Naive B cell (primary cell): Measurements from ENCODE around the gene B4GALNT3. TPM values are rescaled to one million over a fixed set of nuclear protein-coding genes. Genes with fewer than 3 reads are reported as not detected.

Experiments
- ATAC-seq, 2 donors: fragments of 150-1000 bp; cut with Tn5 transposase; 2 replicates each; pipeline ENCODE4 v1.10.0; 2021; ENCODE audit warnings: low read depth in 2 of 2, mild to moderate bottlenecking in 2 of 2, moderate library complexity in 2 of 2
- DNase-seq: peaks from one replicate; pipeline ENCODE4 v3.0.0; 2022
- H3K27ac Mint-ChIP-seq, 6 donors: one replicate each; pipeline ENCODE4 v1.8.0; 2020 to 2022; ENCODE audit warnings: mild to moderate bottlenecking in 6 of 6, mixed read lengths in 6 of 6, moderate library complexity in 5 of 6, inconsistent platforms in 2 of 6
- H3K27me3 Mint-ChIP-seq, 3 donors: one replicate each; pipeline ENCODE4 v1.8.0; 2021 to 2022; ENCODE audit warnings: mixed read lengths in 3 of 3, mild to moderate bottlenecking in 1 of 3
- H3K36me3 Mint-ChIP-seq, 2 donors: one replicate each; pipeline ENCODE4 v1.8.0; 2020 to 2022; ENCODE audit warnings: mixed read lengths in 2 of 2, inconsistent platforms in 1 of 2, mild to moderate bottlenecking in 1 of 2
- H3K4me1 Mint-ChIP-seq, 3 donors: one replicate each; pipeline ENCODE4 v1.8.0; 2020 to 2022; ENCODE audit warnings: mixed read lengths in 3 of 3, inconsistent platforms in 1 of 3, mild to moderate bottlenecking in 1 of 3, moderate library complexity in 1 of 3
- H3K4me3 Mint-ChIP-seq, 8 donors: one replicate each; pipeline ENCODE4 v1.8.0; 2020 to 2022; ENCODE audit warnings: mild to moderate bottlenecking in 8 of 8, mixed read lengths in 8 of 8, moderate library complexity in 8 of 8, inconsistent platforms in 2 of 8
- H3K9me3 Mint-ChIP-seq, 7 donors: one replicate each; pipeline ENCODE4 v1.8.0; 2020 to 2022; ENCODE audit warnings: mixed read lengths in 7 of 7, mild to moderate bottlenecking in 5 of 7, inconsistent platforms in 2 of 7, moderate library complexity in 1 of 7
- polyA plus RNA-seq, 6 donors: library from polyadenylated mRNA; unstranded; fragments of 300-500 nt; fragmentation: Illumina TruSeq; gene quantifications; one replicate each; pipeline ENCODE4 v1.2.3, GENCODE V29; 2021; ENCODE audit warnings: low read depth in 6 of 6

Gene B4GALNT3
- polyA plus RNA-seq, 6 donors from 2014 or later: 0.05 to 0.35 (median 0.29) TPM; not detected in 3

GRCh38 chr12:459050-459429, 699 bp upstream of the B4GALNT3 start:
- Mint-ChIP-seq H3K4me3 (peak overlapping the region in 7 of 8 donors; percentile 47 to 88 (median 71)), H3K9me3 (no peaks in the 10 kb centered on the region), H3K27me3 (peaks cover 41 to 51% (median 51%) of the 10 kb centered on the region in 3 donors), H3K27ac (no peak overlapping the region), H3K36me3 (peaks cover 0 to 8% of the 10 kb centered on the region in 2 donors), H3K4me1 (peaks cover 5 to 13% (median 6%) of the 10 kb centered on the region in 3 donors)
- no peak for ATAC-seq
- DNase-seq: no peak

DNA sequence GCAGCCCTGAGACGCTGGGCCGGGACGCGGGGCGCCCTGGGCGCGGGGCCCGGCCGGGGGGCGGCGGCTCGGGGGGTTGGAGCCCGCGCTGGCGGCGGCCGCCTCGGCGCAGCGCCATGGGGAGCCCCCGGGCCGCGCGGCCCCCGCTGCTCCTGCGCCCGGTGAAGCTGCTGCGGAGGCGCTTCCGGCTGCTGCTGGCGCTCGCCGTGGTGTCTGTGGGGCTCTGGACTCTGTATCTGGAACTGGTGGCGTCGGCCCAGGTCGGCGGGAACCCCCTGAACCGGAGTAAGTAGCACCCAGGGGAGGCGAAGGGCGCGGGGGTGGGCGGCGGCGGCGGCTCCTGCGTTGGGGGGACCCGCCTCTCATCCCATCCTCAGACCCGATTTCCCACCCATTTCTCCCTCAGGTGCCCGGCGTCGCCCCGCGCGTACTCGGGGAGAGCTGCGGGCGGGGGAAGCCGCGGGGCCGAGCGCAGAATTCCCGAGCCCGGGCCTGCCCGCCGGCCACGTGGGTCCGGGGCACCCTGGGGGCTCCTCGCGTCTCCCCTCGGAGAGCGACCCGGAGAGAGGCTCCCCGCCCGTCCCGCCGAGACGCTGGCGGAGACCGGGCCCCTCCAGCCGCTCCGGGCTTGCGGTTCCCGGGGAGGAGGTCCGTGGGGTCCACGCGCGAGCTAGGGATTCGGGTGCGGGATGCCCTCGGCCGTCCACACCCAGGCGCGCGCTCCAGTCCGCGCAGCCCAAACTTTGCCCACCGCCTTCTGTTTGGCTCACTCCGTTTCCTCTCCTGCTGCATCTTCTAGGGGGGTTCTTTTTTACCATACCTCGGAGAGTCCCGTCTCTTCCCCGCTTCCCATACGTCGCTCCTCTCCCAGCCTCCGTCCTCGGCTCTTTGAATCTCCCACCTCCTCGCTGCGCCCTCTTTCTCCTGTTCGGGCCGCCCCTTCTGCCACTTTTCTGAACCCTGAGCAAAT, 807 bp downstream of the B4GALNT3 start:
- Mint-ChIP-seq H3K4me3 (peak overlapping the region; percentile 78 to 94 (median 88)), H3K36me3 (peaks cover 0 to 8% of the 10 kb centered on the region in 2 donors), H3K4me1 (peaks cover 5 to 13% (median 6%) of the 10 kb centered on the region in 3 donors), H3K27ac (peak overlapping the region in 3 of 6 donors; percentile 9 to 72 (median 66)), H3K27me3 (peaks cover 48 to 63% (median 60%) of the 10 kb centered on the region in 3 donors), H3K9me3 (no peaks in the 10 kb centered on the region)
- peak; percentile 71 to 76 for ATAC-seq
- peak; percentile 17 for DNase-seq

DNA sequence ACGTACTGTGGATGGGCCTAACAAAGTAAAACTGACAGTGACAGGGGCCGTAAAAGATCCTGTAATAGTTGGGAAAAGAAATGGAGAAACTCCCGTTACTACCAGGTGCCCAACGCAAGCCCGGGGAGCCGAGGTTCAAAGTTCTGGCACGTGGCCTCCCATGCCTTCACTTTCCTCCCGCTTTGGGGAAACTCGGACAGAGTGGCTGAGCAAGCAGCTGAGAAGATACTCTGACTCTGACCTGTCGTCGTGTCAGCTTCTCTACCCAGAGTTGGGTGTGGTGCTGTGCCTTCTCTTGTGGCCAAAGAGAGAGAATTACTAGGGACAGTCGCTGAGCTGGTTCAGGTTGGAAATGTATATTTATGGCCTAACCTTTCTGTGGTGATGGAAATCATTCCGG, 1.7 kb downstream of the B4GALNT3 start:
- no peaks in the 10 kb centered on the region for H3K9me3 Mint-ChIP-seq
- DNase-seq: no peak
- H3K4me3 Mint-ChIP-seq: peak overlapping the region; percentile 78 to 94 (median 88)
- peak overlapping the region in 4 of 6 donors; percentile 9 to 72 (median 36) for H3K27ac Mint-ChIP-seq
- H3K27me3 Mint-ChIP-seq: peaks cover 47 to 63% (median 60%) of the 10 kb centered on the region in 3 donors
- H3K36me3 Mint-ChIP-seq: peaks cover 0 to 8% of the 10 kb centered on the region in 2 donors
- H3K4me1 Mint-ChIP-seq: peaks cover 5 to 13% (median 6%) of the 10 kb centered on the region in 3 donors
- no peak for ATAC-seq

DNA sequence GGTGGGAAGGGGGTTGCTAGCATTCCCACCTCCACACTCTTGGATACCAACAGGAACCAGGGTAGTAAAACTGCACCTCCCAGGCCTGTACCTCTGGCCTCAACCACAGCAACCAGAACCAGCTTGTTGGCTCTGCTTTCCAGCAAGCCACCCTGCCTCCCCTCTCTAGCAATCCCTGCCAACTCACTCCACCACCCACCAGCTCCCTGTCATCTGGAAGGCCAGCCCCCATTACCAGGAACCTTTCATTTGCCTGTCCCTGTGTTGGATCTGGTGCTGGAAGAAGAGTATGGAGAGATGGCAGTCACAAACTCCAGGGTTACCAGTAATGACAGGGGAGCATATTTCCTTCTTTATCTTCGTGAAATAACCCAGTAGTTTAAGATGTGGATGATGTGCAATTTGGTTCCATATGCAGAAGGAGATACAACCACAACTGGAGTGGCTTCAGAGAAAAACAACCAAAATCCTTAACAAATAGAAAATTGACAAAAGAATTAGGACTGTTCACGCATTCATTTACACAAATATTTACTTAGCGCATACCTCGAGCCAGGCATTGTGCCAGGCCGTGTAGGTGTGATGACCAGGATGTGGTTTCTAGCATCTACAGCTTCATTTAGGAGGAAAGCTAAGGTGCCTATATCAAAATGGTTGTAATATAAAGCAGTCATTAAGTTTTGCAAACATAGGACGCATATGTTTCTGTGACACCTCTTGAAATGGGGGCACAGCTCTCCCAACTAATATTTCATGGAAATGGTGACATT, 3.4 kb downstream of the B4GALNT3 start:
- peaks cover 5 to 13% (median 6%) of the 10 kb centered on the region in 3 donors for H3K4me1 Mint-ChIP-seq
- DNase-seq: no peak
- peaks cover 0 to 8% of the 10 kb centered on the region in 2 donors for H3K36me3 Mint-ChIP-seq
- no peak for ATAC-seq
- peaks cover 36 to 52% (median 52%) of the 10 kb centered on the region in 3 donors for H3K27me3 Mint-ChIP-seq
- no peaks in the 10 kb centered on the region for H3K9me3 Mint-ChIP-seq
- peak overlapping the region in 3 of 8 donors; percentile 34 to 67 (median 53) for H3K4me3 Mint-ChIP-seq
- no peak overlapping the region for H3K27ac Mint-ChIP-seq

DNA sequence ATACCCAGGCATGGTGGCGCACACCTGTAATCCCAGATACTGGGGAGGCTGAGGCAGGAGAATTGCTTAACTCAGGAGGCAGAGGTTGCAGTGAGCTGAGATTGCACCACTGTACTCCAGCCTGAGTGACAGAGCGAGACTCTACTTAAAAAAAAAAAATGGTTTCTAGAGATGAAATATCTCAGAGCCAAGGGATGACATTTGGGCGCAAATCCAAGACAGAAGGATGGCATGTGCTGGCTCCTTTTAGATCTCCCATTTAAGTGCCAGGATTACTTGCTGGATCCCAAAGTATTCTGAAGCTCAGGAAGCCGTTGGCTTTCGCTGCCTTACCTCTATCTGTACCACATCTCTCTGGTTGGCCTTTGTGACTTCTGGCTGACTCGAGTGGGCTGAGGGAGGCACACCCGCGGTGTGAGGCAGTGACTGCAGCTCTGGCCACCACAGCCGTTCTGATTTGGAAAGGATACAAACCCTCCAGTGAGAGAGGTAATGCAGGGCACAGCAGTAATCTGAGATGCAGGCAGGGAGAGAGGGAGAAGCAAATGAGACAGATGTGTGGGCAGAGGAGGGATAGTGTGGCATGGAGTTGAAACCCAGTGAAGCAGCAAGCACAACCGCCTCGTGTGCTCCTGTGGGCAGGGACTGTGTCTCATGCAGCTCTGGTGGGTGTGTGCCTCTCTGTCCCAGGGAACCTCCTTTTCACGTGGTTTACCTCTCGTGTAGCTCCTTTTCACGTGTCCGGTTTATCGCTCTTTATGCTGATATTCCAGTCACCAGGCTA, 4.9 kb downstream of the B4GALNT3 start:
- DNase-seq (no peak), ATAC-seq (no peak)
- H3K36me3 Mint-ChIP-seq: peaks cover 0 to 8% of the 10 kb centered on the region in 2 donors
- no peak overlapping the region for H3K4me3 Mint-ChIP-seq
- peaks cover 37 to 51% (median 46%) of the 10 kb centered on the region in 3 donors for H3K27me3 Mint-ChIP-seq
- peaks cover 5 to 6% (median 6%) of the 10 kb centered on the region in 3 donors for H3K4me1 Mint-ChIP-seq
- no peaks in the 10 kb centered on the region for H3K9me3 Mint-ChIP-seq
- H3K27ac Mint-ChIP-seq: no peak overlapping the region

- no peak overlapping the region for H3K4me3 Mint-ChIP-seq
- no peak for ATAC-seq
- H3K9me3 Mint-ChIP-seq: no peaks in the 10 kb centered on the region
- H3K27me3 Mint-ChIP-seq: peaks cover 39 to 58% (median 52%) of the 10 kb centered on the region in 3 donors
- H3K36me3 Mint-ChIP-seq: peaks cover 0 to 3% of the 10 kb centered on the region in 2 donors
- peaks cover 2 to 4% (median 3%) of the 10 kb centered on the region in 3 donors for H3K4me1 Mint-ChIP-seq
- no peak for DNase-seq
- H3K27ac Mint-ChIP-seq: no peak overlapping the region
These were observed 6.3 kb downstream of the B4GALNT3 start for GRCh38 chr12:466039-466438.

GRCh38 chr12:466762-467161, 7.0 kb downstream of the B4GALNT3 start:
- Mint-ChIP-seq H3K9me3 (no peaks in the 10 kb centered on the region), H3K27ac (no peak overlapping the region), H3K4me3 (no peak overlapping the region), H3K36me3 (no peaks in the 10 kb centered on the region), H3K4me1 (no peaks in the 10 kb centered on the region), H3K27me3 (peaks cover 35 to 52% (median 45%) of the 10 kb centered on the region in 3 donors)
- ATAC-seq (no peak), DNase-seq (no peak)

DNA sequence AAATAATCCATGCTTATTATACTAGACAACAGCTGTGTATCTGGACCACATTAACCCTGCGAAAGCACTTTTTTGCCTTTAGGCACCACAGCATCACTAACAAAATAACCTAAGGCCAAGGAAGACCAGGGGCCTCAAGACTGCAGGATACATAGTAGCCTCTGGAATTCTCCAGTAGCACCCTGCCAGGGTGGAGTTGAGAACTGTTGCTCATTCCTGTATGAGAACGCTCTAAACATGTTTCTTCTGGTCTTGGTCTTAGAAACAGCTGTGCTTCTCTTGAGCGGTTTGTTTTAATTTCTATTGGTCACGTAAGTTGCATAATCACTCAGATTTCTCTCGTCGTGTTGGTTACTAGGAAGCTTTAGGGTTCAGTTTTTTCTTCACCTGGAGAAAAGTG, 7.9 kb downstream of the B4GALNT3 start:
- peaks cover 27 to 46% (median 39%) of the 10 kb centered on the region in 3 donors for H3K27me3 Mint-ChIP-seq
- no peaks in the 10 kb centered on the region for H3K36me3 Mint-ChIP-seq
- H3K4me3 Mint-ChIP-seq: no peak overlapping the region
- no peaks in the 10 kb centered on the region for H3K4me1 Mint-ChIP-seq
- DNase-seq (no peak), ATAC-seq (no peak)
- no peak overlapping the region for H3K27ac Mint-ChIP-seq
- H3K9me3 Mint-ChIP-seq: no peaks in the 10 kb centered on the region

DNA sequence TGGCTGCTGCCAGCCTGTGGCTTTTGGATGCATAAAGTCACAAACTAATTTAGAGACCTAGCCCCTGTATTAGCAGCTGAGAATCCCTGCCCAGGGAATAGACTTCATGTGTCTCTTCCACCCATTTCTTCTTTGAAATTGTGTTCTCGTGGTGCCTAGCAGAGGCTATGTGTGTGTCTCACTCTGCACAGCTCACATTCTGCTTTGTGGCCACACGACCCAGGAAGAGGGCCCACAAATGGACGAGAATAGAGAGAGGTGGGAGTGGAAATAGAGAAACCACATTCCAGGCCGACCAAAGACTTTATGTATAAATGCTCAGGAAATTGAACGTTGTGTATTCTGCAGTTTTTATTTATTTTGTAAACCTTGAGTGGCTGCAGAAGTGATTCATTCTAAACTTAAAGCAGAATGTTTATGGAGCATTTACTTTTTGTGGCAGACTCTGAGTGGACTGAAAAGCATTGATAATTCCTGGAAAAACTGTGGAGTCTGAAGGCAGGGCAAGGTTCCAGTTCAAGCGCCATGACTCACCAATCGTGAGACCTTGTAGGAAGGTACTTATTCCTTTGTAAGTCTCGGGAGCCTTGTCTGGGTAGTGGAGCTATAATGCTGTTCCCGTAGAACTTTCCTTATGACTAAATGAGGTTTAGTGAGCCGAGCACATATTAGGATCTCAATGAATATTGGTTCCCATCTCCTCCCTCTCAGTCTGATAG, 9.1 kb downstream of the B4GALNT3 start:
- no peaks in the 10 kb centered on the region for H3K4me1 Mint-ChIP-seq
- no peaks in the 10 kb centered on the region for H3K9me3 Mint-ChIP-seq
- H3K36me3 Mint-ChIP-seq: peaks cover 0 to 5% of the 10 kb centered on the region in 2 donors
- H3K27ac Mint-ChIP-seq: peak overlapping the region in 1 of 6 donors; percentile 13
- peaks cover 28 to 46% (median 39%) of the 10 kb centered on the region in 3 donors for H3K27me3 Mint-ChIP-seq
- no peak overlapping the region for H3K4me3 Mint-ChIP-seq
- no peak for DNase-seq
- ATAC-seq: no peak

DNA sequence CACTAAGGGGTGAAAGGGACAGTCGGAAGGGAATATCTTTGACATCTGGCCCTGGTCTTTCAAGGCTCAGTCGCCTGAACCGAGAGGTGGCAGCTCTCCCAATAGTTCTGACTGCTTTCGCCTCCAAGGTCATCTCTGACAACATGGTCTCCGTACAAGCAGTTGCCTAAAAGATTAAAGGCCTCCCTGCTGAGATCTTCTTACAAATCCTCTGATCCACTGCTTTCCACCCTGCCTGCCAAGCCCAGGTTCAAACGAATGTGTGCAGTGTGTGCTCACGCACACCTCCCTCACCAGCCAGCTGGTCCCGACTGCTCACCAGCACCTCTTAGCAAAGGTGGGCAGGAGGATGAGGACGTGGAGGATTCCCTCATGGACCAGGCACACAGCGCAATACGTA, 10.4 kb downstream of the B4GALNT3 start:
- Mint-ChIP-seq H3K4me1 (peaks cover 0 to 3% (median 0%) of the 10 kb centered on the region in 3 donors), H3K27ac (no peak overlapping the region), H3K36me3 (peaks cover 0 to 5% of the 10 kb centered on the region in 2 donors), H3K27me3 (peaks cover 30 to 46% (median 38%) of the 10 kb centered on the region in 3 donors), H3K4me3 (no peak overlapping the region), H3K9me3 (no peaks in the 10 kb centered on the region)
- ATAC-seq (no peak), DNase-seq (no peak)

DNA sequence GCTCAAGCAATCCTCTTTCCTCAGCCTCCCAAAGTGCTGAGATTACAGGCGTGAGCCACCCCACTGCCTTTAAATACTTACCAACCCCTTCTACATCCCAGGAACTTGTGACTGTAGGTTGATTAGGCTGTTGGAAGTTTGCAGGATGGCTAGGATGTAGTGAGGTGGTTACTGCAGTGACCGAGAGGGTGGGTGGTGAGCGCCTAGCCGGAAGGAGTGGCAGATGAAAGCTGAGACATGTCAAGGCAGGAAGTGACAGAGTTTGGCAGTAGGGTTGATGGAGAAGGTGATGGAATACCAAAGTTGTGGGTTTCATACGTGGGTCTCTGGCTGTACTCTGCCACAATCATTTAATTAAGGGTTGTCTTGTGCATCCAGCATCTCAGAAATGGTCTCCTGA, 13.5 kb downstream of the B4GALNT3 start:
- DNase-seq (no peak), ATAC-seq (no peak)
- Mint-ChIP-seq H3K36me3 (peaks cover 0 to 5% of the 10 kb centered on the region in 2 donors), H3K27me3 (peaks cover 33 to 61% (median 48%) of the 10 kb centered on the region in 3 donors), H3K4me3 (no peak overlapping the region), H3K27ac (no peak overlapping the region), H3K4me1 (peaks cover 0 to 8% (median 0%) of the 10 kb centered on the region in 3 donors), H3K9me3 (no peaks in the 10 kb centered on the region)

DNA sequence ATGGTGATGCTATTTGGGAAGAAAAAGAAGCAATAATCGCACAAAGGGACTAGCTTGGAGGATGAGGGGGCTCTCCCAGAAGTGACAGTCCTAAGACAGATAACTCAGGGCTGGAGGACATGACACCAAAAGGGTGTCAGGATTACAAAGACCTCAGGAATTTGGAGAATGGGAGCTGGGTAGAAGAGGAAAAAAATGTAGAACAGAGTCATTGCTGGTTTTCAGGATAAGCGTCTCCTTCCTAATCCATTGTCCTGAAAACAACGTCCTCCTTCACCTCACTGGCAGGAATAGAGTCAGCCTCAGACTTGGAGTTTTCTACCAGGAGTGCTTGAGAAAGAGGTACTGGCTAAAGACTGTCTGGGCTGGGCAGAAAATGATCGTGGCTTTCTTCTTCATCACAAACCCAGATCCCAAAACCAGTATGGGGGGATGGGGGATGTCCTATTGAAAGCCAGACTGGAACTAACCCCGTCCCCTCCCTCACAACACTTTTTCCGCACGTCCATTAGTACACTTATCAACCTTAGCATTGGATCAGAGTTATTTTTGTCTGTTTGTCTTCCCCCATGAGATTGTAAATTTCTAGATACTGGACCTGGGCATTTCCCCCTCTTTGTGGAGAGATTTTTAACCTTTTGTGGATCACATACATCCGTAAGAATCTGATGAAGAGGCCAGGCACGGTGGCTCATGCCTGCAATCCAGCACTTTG, 14.3 kb downstream of the B4GALNT3 start:
- Mint-ChIP-seq H3K27me3 (peaks cover 26 to 68% (median 54%) of the 10 kb centered on the region in 3 donors), H3K36me3 (peaks cover 0 to 5% of the 10 kb centered on the region in 2 donors), H3K4me3 (no peak overlapping the region), H3K4me1 (peaks cover 0 to 8% (median 0%) of the 10 kb centered on the region in 3 donors), H3K27ac (peak overlapping the region in 1 of 6 donors; percentile 4), H3K9me3 (no peaks in the 10 kb centered on the region)
- DNase-seq (no peak), ATAC-seq (no peak)
